Smooth muscle cell (in vitro differentiated cells): Measurements from ENCODE around the gene SYNPR. TPM values are rescaled to one million over a fixed set of nuclear protein-coding genes. Genes with fewer than 3 reads are reported as not detected.

Source experiments
- DNase-seq: peaks from one replicate; lab custom pipeline; 2025; ENCODE audit not compliant: unreplicated experiment; lab: John Stamatoyannopoulos, UW
- H2AFZ ChIP-seq: fragments of 200-600 bp; sonication (generic); 2 replicates; pipeline ENCODE4 v1.6.0; 2016; ENCODE audit warnings: antibody characterized with exemption, low read depth, mild to moderate bottlenecking
- H3F3A ChIP-seq: fragments of 200-600 bp; sonication (generic); 2 replicates; pipeline ENCODE4 v1.6.0; 2017; ENCODE audit warnings: antibody characterized with exemption, low read depth
- H3K27ac ChIP-seq: fragments of 200-600 bp; sonication (generic); 2 replicates; pipeline ENCODE4 v1.5.1; 2016; ENCODE audit warnings: low read depth, mild to moderate bottlenecking
- H3K27me3 ChIP-seq: fragments of 200-600 bp; sonication (generic); 2 replicates; pipeline ENCODE4 v1.6.1; 2016; ENCODE audit warnings: low read depth, mild to moderate bottlenecking
- H3K36me3 ChIP-seq: fragments of 200-600 bp; sonication (generic); 2 replicates; pipeline ENCODE4 v1.5.1; 2016; ENCODE audit warnings: low read depth
- H3K4me1 ChIP-seq: fragments of 200-600 bp; sonication (generic); 2 replicates; pipeline ENCODE4 v1.5.1; 2016; ENCODE audit warnings: low read depth
- H3K4me2 ChIP-seq: fragments of 200-600 bp; sonication (generic); 2 replicates; pipeline ENCODE4 v1.6.0; 2016; ENCODE audit warnings: mild to moderate bottlenecking
- H3K4me3 ChIP-seq: fragments of 200-600 bp; sonication (generic); 2 replicates; pipeline ENCODE4 v1.5.1; 2016; ENCODE audit warnings: mild to moderate bottlenecking
- H3K79me2 ChIP-seq: fragments of 200-600 bp; sonication (generic); 2 replicates; pipeline ENCODE4 v1.6.0; 2016; ENCODE audit warnings: low read depth, mild to moderate bottlenecking
- H3K9ac ChIP-seq: fragments of 200-600 bp; sonication (generic); 2 replicates; pipeline ENCODE4 v1.6.0; 2016; ENCODE audit warnings: low read depth
- H3K9me3 ChIP-seq: fragments of 200-600 bp; sonication (generic); replicated peaks from 2 replicates; pipeline ENCODE4 v1.5.1; 2016; ENCODE audit warnings: low read depth
- H4K20me1 ChIP-seq: fragments of 200-600 bp; sonication (generic); 2 replicates; pipeline ENCODE4 v1.6.0; 2016; ENCODE audit warnings: low read depth
- CTCF ChIP-seq: fragments of 200-600 bp; sonication (generic); IDR thresholded peaks from 2 replicates; pipeline ENCODE4 v1.5.1; 2017; ENCODE audit warnings: borderline replicate concordance, mild to moderate bottlenecking, antibody characterized with exemption; ENCODE audit not compliant: insufficient read depth, poor library complexity, severe bottlenecking
- WGBS: methylation state at CpG from one replicate; pipeline ENCODE4 v1.1.7; 2016; ENCODE audit warnings: low lambda C conversion rate; 5-methylcytosine and 5-hydroxymethylcytosine counted together
- polyA plus RNA-seq: library from polyadenylated mRNA; unstranded; fragments of >200 nt; fragmentation: Nextera tagmentation; extraction: Ambion mirVana; gene quantifications from 2 replicates; pipeline ENCODE4 v1.2.1, GENCODE V29; 2016
- total RNA-seq: library from RNA; depleted of rRNA; stranded (reverse); fragments of >200 nt; gene quantifications from 2 replicates; pipeline ENCODE4 v1.2.3, GENCODE V29; 2014

The SYNPR gene
- total and polyA plus RNA-seq, 2 experiments from 2014 or later, result not detected

- no peak for TF ChIP-seq CTCF
- H3K27me3 ChIP-seq, result no peaks in the 10 kb centered on the region
- H3K4me2 ChIP-seq, result no peak overlapping the region
- no peaks in the 10 kb centered on the region for H3K9me3 ChIP-seq
- H3K27ac ChIP-seq, result no peak overlapping the region
- DNase-seq, result no peak
- 61% methylated on average over 2 of the region's 2 CpGs for WGBS
- no peaks in the 10 kb centered on the region for H3K79me2 ChIP-seq
- H3K36me3 ChIP-seq, result no peaks in the 10 kb centered on the region
- H3K9ac ChIP-seq, result no peak overlapping the region
- H3K4me1 ChIP-seq, result no peaks in the 10 kb centered on the region
- no peak overlapping the region for H3K4me3 ChIP-seq
- H2AFZ ChIP-seq, result no peak overlapping the region
- H3F3A ChIP-seq, result no peaks in the 10 kb centered on the region
- no peaks in the 10 kb centered on the region for H4K20me1 ChIP-seq
These were observed 31.7 kb downstream of the SYNPR start for GRCh38 chr3:63309768-63310167.

GRCh38 chr3:63323766-63324165, 45.7 kb downstream of the SYNPR start:
- Histone ChIP-seq H3K27me3 (no peaks in the 10 kb centered on the region), H3K9ac (no peak overlapping the region), H3K4me1 (no peaks in the 10 kb centered on the region), H2AFZ (no peak overlapping the region), H3K36me3 (no peaks in the 10 kb centered on the region), H3K4me3 (no peak overlapping the region), H3K4me2 (no peak overlapping the region), H3K79me2 (no peaks in the 10 kb centered on the region), H4K20me1 (no peaks in the 10 kb centered on the region), H3K9me3 (no peaks in the 10 kb centered on the region), H3F3A (peaks cover 6% of the 10 kb centered on the region), H3K27ac (no peak overlapping the region)
- DNase-seq, result no peak
- no peak for TF ChIP-seq CTCF

- DNase-seq, result no peak
- H3K4me1 ChIP-seq, result no peaks in the 10 kb centered on the region
- TF ChIP-seq CTCF, result no peak
- H2AFZ ChIP-seq, result no peak overlapping the region
- H3K27me3 ChIP-seq, result no peaks in the 10 kb centered on the region
- peaks cover 6% of the 10 kb centered on the region for H3F3A ChIP-seq
- no peak overlapping the region for H3K27ac ChIP-seq
- WGBS, result 50% methylated on average over 2 of the region's 2 CpGs
- H3K4me2 ChIP-seq, result no peak overlapping the region
- H4K20me1 ChIP-seq, result no peaks in the 10 kb centered on the region
- H3K4me3 ChIP-seq, result no peak overlapping the region
- H3K9ac ChIP-seq, result no peak overlapping the region
- H3K36me3 ChIP-seq, result no peaks in the 10 kb centered on the region
- no peaks in the 10 kb centered on the region for H3K9me3 ChIP-seq
- no peaks in the 10 kb centered on the region for H3K79me2 ChIP-seq
These were observed 46.5 kb downstream of the SYNPR start for GRCh38 chr3:63324621-63325020.

GRCh38 chr3:63325386-63325785, 47.3 kb downstream of the SYNPR start:
- 100% methylated on average over 2 of the region's 2 CpGs for WGBS
- Histone ChIP-seq H3K4me1 (no peaks in the 10 kb centered on the region), H3K9ac (no peak overlapping the region), H4K20me1 (no peaks in the 10 kb centered on the region), H2AFZ (no peak overlapping the region), H3K4me2 (no peak overlapping the region), H3F3A (peaks cover 6% of the 10 kb centered on the region), H3K79me2 (no peaks in the 10 kb centered on the region), H3K4me3 (no peak overlapping the region), H3K27me3 (no peaks in the 10 kb centered on the region), H3K36me3 (no peaks in the 10 kb centered on the region), H3K27ac (no peak overlapping the region), H3K9me3 (no peaks in the 10 kb centered on the region)
- TF ChIP-seq CTCF, result no peak
- no peak for DNase-seq
